Suprapubic skin (tissue), 2 donors: Measurements from ENCODE around the gene ZBTB4.
"Not testable (repeated sequence)": the region's sequence is repeated elsewhere in the genome, so short reads cannot be mapped to it uniquely, and the experiment has no call there.

Experiments used
- EP300 ChIP-seq: sonication (generic); formaldehyde crosslinking; IDR thresholded peaks from one replicate; pipeline ENCODE4 v1.6.1; 2017; ENCODE audit warnings: antibody characterized with exemption
- POLR2A ChIP-seq, 2 donors: fragments of 450-650 bp; IDR thresholded peaks; one replicate each; pipeline ENCODE4 v1.6.1; 2017; ENCODE audit warnings: antibody characterized with exemption in 2 of 2, mild to moderate bottlenecking in 2 of 2, moderate library complexity in 2 of 2

DNA sequence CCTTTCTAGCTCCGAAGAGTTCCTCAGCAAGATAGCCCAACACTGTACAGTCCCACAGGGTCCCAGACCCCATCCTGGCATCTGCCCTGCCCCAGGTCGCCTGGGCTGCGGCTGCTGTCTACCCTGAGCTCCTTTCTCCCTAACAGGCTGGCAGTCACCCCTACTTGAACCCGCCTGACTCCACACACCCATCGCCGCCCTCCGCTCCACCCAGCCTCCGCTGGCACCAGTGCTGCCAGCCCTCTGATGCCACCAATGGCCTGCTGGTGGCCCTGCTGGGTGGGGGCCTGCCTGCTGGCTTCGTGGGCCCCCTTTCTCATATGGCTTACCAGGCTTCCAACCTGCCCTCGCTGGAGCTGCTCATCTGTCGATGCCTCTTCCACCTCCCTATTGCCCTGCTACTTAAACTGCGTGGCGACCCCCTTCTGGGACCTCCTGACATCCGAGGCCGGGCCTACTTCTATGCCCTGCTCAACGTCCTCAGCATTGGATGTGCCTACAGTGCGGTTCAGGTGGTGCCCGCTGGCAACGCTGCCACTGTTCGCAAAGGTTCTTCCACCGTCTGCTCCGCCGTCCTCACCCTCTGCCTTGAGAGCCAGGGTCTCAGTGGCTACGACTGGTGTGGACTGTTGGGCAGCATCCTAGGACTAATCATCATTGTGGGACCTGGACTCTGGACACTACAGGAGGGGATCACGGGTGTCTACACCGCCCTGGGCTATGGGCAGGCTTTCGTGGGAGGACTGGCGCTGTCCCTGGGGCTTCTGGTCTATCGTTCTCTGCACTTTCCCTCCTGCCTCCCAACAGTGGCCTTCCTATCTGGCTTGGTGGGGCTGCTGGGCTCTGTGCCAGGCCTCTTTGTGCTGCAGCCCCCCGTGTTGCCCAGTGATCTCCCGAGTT is 2.7 kb upstream of the ZBTB4 start:
- TF ChIP-seq POLR2A (IDR thresholded peaks at IDR 0.05); EP300: not testable (repeated sequence)
